ENCODE data around the gene MEX3C.

- no peak for TF ChIP-seq CTCF (IDR thresholded peaks at IDR 0.05; ENCODE audit: poor library complexity, severe bottlenecking)
- TF ChIP-seq EZH2 (IDR thresholded peaks at IDR 0.05; ENCODE audit: borderline replicate concordance, insufficient read depth, low read length, poor library complexity, severe bottlenecking), result no peak
These were observed 47.3 kb downstream of the MEX3C start for GRCh38 chr18:51150113-51150700.

Data from neural cell (in vitro differentiated cells).